GM23338 (cell line): ENCODE measurements around the gene DAAM1. TPM values are rescaled to one million over a fixed set of nuclear protein-coding genes. Genes with fewer than 3 reads are reported as not detected.

Experiments
- ATAC-seq: fragments of 200-7000 bp; cut with Tn5 transposase; 3 replicates; pipeline ENCODE4 v1.9.1; 2020
- DNase-seq: peaks from one replicate; pipeline ENCODE4 v3.0.0-alpha.2; 2015; ENCODE audit warnings: low spot score
- H2AFZ ChIP-seq: fragments of 200-600 bp; sonication (generic); 2 replicates; pipeline ENCODE4 v1.8.0; 2016; ENCODE audit warnings: antibody characterized with exemption, mild to moderate bottlenecking, moderate library complexity
- H3F3A ChIP-seq: fragments of 200-600 bp; sonication (generic); replicated peaks from 2 replicates; pipeline ENCODE4 v1.8.0; 2017; ENCODE audit warnings: antibody characterized with exemption, mixed run types, low read depth
- H3K27ac ChIP-seq: fragments of 200-600 bp; sonication (generic); 2 replicates; pipeline ENCODE4 v1.6.1; 2016; ENCODE audit warnings: low read depth
- H3K27me3 ChIP-seq: fragments of 200-600 bp; sonication (generic); 2 replicates; pipeline ENCODE4 v1.8.0; 2016; ENCODE audit warnings: mild to moderate bottlenecking, mixed run types, moderate library complexity; ENCODE audit not compliant: insufficient read depth
- H3K36me3 ChIP-seq: fragments of 200-600 bp; sonication (generic); 2 replicates; pipeline ENCODE4 v1.8.0; 2016; ENCODE audit warnings: mild to moderate bottlenecking; ENCODE audit not compliant: insufficient read depth
- H3K4me1 ChIP-seq: fragments of 200-600 bp; sonication (generic); 2 replicates; pipeline ENCODE4 v1.8.0; 2016; ENCODE audit warnings: mild to moderate bottlenecking, moderate library complexity; ENCODE audit not compliant: insufficient read depth
- H3K4me2 ChIP-seq: fragments of 200-600 bp; sonication (generic); 2 replicates; pipeline ENCODE4 v1.7.1; 2017; ENCODE audit warnings: mixed run types
- H3K4me3 ChIP-seq: fragments of 200-600 bp; sonication (generic); 2 replicates; pipeline ENCODE4 v1.6.1; 2016; ENCODE audit warnings: mixed run types
- H3K79me2 ChIP-seq: fragments of 200-600 bp; sonication (generic); replicated peaks from 2 replicates; pipeline ENCODE4 v1.8.0; 2017; ENCODE audit warnings: mild to moderate bottlenecking; ENCODE audit not compliant: insufficient read depth
- H3K9me2 ChIP-seq: fragments of 200-600 bp; sonication (generic); 2 replicates; pipeline ENCODE4 v1.8.0; 2017; ENCODE audit not compliant: insufficient read depth
- H4K20me1 ChIP-seq: fragments of 200-600 bp; sonication (generic); replicated peaks from 2 replicates; pipeline ENCODE4 v1.8.0; 2017; ENCODE audit warnings: mild to moderate bottlenecking; ENCODE audit not compliant: insufficient read depth
- H3K27ac Mint-ChIP-seq: 2 replicates; pipeline ENCODE4 v1.8.0; 2020; ENCODE audit warnings: inconsistent platforms, mild to moderate bottlenecking, moderate library complexity, mixed read lengths
- H3K27me3 Mint-ChIP-seq: 3 replicates; pipeline ENCODE4 v1.8.0; 2022; ENCODE audit warnings: low read depth, mild to moderate bottlenecking, moderate library complexity, mixed read lengths, inconsistent platforms; ENCODE audit not compliant: insufficient read depth, poor library complexity
- H3K36me3 Mint-ChIP-seq: 3 replicates; pipeline ENCODE4 v1.8.0; 2021; ENCODE audit warnings: low read depth, mild to moderate bottlenecking, inconsistent platforms, moderate library complexity, mixed read lengths
- H3K4me1 Mint-ChIP-seq: 3 replicates; pipeline ENCODE4 v1.8.0; 2020; ENCODE audit warnings: mild to moderate bottlenecking, inconsistent platforms, mixed read lengths
- H3K4me3 Mint-ChIP-seq: 3 replicates; pipeline ENCODE4 v1.8.0; 2021; ENCODE audit warnings: moderate library complexity, mild to moderate bottlenecking, inconsistent platforms, mixed read lengths
- H3K9me3 Mint-ChIP-seq: 3 replicates; pipeline ENCODE4 v1.8.0; 2020; ENCODE audit warnings: moderate library complexity, mild to moderate bottlenecking, inconsistent platforms, mixed read lengths
- CREB1 ChIP-seq: fragments of 250-450 bp; sonication (Bioruptor Pico); IDR thresholded peaks from 2 replicates; pipeline ENCODE4 v1.5.0; 2020; ENCODE audit warnings: low read depth, mild to moderate bottlenecking, moderate library complexity
- CTCF ChIP-seq, 2 experiments: fragments of 200-600 bp in 1 of 2; sonication (generic) in 1 of 2; conservative IDR thresholded peaks; 2 replicates each; pipeline versions ENCODE4 v1.5.1 to v1.6.1; 2016 to 2017; ENCODE audit warnings: antibody characterized with exemption in 2 of 2, low read depth in 2 of 2, mild to moderate bottlenecking in 2 of 2, moderate library complexity in 1 of 2
- EZH2 ChIP-seq: fragments of 200-600 bp; sonication (generic); IDR thresholded peaks from one replicate; pipeline ENCODE4 v1.8.0; 2017; ENCODE audit warnings: antibody characterized with exemption, mild to moderate bottlenecking, low read depth; ENCODE audit not compliant: unreplicated experiment
- EZH2phosphoT487 ChIP-seq: fragments of 200-600 bp; sonication (generic); IDR thresholded peaks from one replicate; pipeline ENCODE4 v1.8.1; 2018; ENCODE audit warnings: antibody characterized with exemption; ENCODE audit not compliant: unreplicated experiment
- NANOG ChIP-seq: IDR thresholded peaks from 2 replicates; pipeline ENCODE4 v1.6.1; 2016; ENCODE audit warnings: antibody characterized with exemption, borderline replicate concordance
- POLR2AphosphoS5 ChIP-seq: IDR thresholded peaks from 2 replicates; pipeline ENCODE4 v1.6.1; 2016; ENCODE audit warnings: antibody characterized with exemption, low read depth
- STAT1 ChIP-seq: IDR thresholded peaks from one replicate; pipeline ENCODE4 v1.6.1; 2016; ENCODE audit warnings: antibody characterized with exemption; ENCODE audit not compliant: unreplicated experiment
- ZNF331 ChIP-seq: fragments of 250-450 bp; sonication (Bioruptor Pico); IDR thresholded peaks from 2 replicates; pipeline ENCODE4 v1.5.0; 2020; ENCODE audit warnings: low read depth, mild to moderate bottlenecking, moderate library complexity
- polyA plus RNA-seq: library from polyadenylated mRNA; unstranded; fragments of >200 nt; fragmentation: Nextera tagmentation; extraction: Ambion mirVana; gene quantifications from 2 replicates; pipeline ENCODE4 v1.2.1, GENCODE V29; 2016
- total RNA-seq: library from RNA; depleted of rRNA; stranded (reverse); fragments of >200 nt; shearing (Covaris generic); gene quantifications from 2 replicates; pipeline ENCODE4 v1.2.3, GENCODE V29; 2014
- TF ChIP-seq, protein P1 (sequence below): IDR thresholded peaks from 2 replicates; pipeline ENCODE4 v1.6.1; 2016; ENCODE audit warnings: antibody characterized with exemption
- TF ChIP-seq, protein P2 (sequence below): IDR thresholded peaks from one replicate; pipeline ENCODE4 v1.6.1; 2018; ENCODE audit warnings: antibody characterized with exemption; ENCODE audit not compliant: unreplicated experiment

DAAM1 gene
- total and polyA plus RNA-seq, 2 experiments from 2014 or later, result 36.3 to 42.1 TPM

GRCh38 chr14:59328454-59328853 is 140.0 kb downstream of the DAAM1 start:
- no peak overlapping the region for H3K4me3 Mint-ChIP-seq
- no peaks in the 10 kb centered on the region for H3F3A ChIP-seq
- no peak overlapping the region for H3K4me3 ChIP-seq
- no peak overlapping the region for H2AFZ ChIP-seq
- DNase-seq (no peak), ATAC-seq (no peak)
- peaks cover 13% of the 10 kb centered on the region for H3K36me3 Mint-ChIP-seq
- H3K79me2 ChIP-seq, result no peaks in the 10 kb centered on the region
- peak overlapping the region; percentile 53 for H3K4me2 ChIP-seq
- H3K4me1 ChIP-seq, result peaks cover 39% of the 10 kb centered on the region
- H4K20me1 ChIP-seq, result no peaks in the 10 kb centered on the region
- H3K4me1 Mint-ChIP-seq, result peaks cover 32% of the 10 kb centered on the region
- H3K27ac Mint-ChIP-seq, result no peak overlapping the region
- H3K9me2 ChIP-seq, result peaks cover 16% of the 10 kb centered on the region
- no peaks in the 10 kb centered on the region for H3K27me3 Mint-ChIP-seq
- no peak overlapping the region for H3K27ac ChIP-seq
- no peaks in the 10 kb centered on the region for H3K27me3 ChIP-seq
- TF ChIP-seq POLR2AphosphoS5 (no peak), CREB1 (CRISPR knock-in tag) (no peak), ZNF331 (CRISPR knock-in tag) (no peak), EZH2 (no peak)
- TF ChIP-seq, protein P1, sequence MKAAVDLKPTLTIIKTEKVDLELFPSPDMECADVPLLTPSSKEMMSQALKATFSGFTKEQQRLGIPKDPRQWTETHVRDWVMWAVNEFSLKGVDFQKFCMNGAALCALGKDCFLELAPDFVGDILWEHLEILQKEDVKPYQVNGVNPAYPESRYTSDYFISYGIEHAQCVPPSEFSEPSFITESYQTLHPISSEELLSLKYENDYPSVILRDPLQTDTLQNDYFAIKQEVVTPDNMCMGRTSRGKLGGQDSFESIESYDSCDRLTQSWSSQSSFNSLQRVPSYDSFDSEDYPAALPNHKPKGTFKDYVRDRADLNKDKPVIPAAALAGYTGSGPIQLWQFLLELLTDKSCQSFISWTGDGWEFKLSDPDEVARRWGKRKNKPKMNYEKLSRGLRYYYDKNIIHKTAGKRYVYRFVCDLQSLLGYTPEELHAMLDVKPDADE, result no peak
- H3K9me3 Mint-ChIP-seq, result no peaks in the 10 kb centered on the region
- H3K36me3 ChIP-seq, result no peaks in the 10 kb centered on the region; the same call in 1 of the 2 replicates

DNA sequence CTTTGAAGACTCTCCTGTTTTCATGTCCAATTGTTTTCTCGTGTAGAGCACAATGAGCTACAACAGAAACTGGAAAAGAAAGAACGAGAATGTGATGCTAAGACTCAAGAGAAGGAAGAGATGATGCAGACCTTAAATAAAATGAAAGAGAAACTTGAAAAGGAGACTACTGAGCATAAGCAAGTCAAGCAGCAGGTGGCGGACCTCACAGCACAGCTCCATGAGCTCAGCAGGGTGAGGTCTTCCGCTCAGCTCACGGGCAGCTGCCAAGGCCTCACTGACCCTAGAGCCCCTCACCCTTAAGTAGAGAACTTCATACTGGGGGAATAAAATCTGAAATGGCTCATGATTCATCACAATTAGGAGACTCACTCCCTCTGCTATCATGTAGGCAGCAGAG is 142.0 kb downstream of the DAAM1 start:
- no peak overlapping the region for H3K4me3 Mint-ChIP-seq
- H3K36me3 ChIP-seq, result no peaks in the 10 kb centered on the region; the same call in 1 of the 2 replicates
- TF ChIP-seq, protein P2, sequence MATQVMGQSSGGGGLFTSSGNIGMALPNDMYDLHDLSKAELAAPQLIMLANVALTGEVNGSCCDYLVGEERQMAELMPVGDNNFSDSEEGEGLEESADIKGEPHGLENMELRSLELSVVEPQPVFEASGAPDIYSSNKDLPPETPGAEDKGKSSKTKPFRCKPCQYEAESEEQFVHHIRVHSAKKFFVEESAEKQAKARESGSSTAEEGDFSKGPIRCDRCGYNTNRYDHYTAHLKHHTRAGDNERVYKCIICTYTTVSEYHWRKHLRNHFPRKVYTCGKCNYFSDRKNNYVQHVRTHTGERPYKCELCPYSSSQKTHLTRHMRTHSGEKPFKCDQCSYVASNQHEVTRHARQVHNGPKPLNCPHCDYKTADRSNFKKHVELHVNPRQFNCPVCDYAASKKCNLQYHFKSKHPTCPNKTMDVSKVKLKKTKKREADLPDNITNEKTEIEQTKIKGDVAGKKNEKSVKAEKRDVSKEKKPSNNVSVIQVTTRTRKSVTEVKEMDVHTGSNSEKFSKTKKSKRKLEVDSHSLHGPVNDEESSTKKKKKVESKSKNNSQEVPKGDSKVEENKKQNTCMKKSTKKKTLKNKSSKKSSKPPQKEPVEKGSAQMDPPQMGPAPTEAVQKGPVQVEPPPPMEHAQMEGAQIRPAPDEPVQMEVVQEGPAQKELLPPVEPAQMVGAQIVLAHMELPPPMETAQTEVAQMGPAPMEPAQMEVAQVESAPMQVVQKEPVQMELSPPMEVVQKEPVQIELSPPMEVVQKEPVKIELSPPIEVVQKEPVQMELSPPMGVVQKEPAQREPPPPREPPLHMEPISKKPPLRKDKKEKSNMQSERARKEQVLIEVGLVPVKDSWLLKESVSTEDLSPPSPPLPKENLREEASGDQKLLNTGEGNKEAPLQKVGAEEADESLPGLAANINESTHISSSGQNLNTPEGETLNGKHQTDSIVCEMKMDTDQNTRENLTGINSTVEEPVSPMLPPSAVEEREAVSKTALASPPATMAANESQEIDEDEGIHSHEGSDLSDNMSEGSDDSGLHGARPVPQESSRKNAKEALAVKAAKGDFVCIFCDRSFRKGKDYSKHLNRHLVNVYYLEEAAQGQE, result no peak
- TF ChIP-seq EZH2phosphoT487, result no peak
- TF ChIP-seq POLR2AphosphoS5, result no peak
- TF ChIP-seq STAT1, result no peak
- TF ChIP-seq CTCF (conservative IDR thresholded peaks at IDR 0.05; ENCODE audit: low read depth in 2 of 2), result peak in 1 of 2 experiments; percentile 25; a peak in 1 of 4 replicates
- no peak for TF ChIP-seq NANOG
- TF ChIP-seq CREB1 (CRISPR knock-in tag), result no peak

More for the DNA sequence above, 142.0 kb downstream of the DAAM1 start:
- Mint-ChIP-seq H3K27me3 (no peaks in the 10 kb centered on the region), H3K9me3 (no peaks in the 10 kb centered on the region), H3K4me1 (peaks cover 38% of the 10 kb centered on the region), H3K27ac (peak overlapping the region; percentile 5; the same call in 1 of the 2 replicates), H3K36me3 (peaks cover 13% of the 10 kb centered on the region)
- Histone ChIP-seq H4K20me1 (no peaks in the 10 kb centered on the region), H2AFZ (no peak overlapping the region), H3F3A (no peaks in the 10 kb centered on the region), H3K4me3 (peak overlapping the region; percentile 25), H3K9me2 (peaks cover 16% of the 10 kb centered on the region), H3K27me3 (no peaks in the 10 kb centered on the region), H3K79me2 (no peaks in the 10 kb centered on the region), H3K4me1 (peaks cover 50% of the 10 kb centered on the region), H3K27ac (peak overlapping the region; percentile 91), H3K4me2 (peak overlapping the region; percentile 53)
- ATAC-seq (peak; percentile 81), DNase-seq (peak; percentile 24)
